NCI-H1930 (cell line): ENCODE measurements around the gene HEG1.
"Not testable (repeated sequence)": the region's sequence is repeated elsewhere in the genome, so short reads cannot be mapped to it uniquely, and the experiment has no call there.

Experiments used
- DNase-seq, 2 experiments: peaks; one replicate each; lab custom pipeline; 2025; lab: John Stamatoyannopoulos, UW

Gene HEG1

DNA sequence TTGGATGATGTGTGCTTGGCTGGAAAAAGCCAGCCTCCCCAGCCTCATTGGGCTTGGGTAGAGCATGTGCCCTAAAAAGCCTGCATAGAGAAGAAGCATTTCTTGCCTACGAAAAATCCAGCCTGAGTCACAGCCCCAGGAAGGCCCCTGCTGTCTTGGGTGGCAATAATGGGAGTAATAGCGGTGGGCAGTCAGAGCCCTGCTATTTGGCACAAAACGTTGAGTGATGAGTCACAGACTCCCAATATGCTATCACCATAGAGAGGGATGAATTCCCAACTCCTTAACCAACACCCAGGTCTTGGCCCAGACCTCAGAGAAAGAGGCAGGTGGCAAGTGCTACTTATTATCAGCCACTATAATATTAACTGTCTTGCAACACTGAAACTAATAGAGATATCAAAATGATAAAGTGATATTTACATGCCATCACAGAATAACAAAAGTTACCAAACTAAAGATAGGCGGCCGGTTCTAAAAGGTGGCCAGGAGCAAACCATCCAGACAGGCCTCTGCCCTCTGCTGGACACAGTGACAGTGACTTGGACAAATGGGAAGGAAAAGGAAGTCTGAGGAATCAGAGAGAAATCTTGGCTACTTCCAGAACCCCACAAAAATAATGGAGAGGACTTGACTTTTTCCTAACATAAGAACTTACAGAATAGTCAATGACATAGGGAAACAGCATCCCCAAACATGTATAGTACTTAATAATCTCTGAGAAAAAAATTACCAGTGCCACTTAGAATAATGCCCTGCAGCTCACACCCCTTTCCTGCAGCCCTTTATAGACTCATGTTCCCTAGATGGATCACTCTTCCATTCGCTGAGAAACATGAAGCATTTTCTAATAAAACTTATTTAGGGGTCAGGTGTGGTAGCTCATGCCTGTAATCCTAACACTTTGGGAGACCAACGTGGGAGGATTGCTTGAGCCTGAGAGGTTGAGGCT is 69.3 kb downstream of the HEG1 start:
- no peak for DNase-seq

DNA sequence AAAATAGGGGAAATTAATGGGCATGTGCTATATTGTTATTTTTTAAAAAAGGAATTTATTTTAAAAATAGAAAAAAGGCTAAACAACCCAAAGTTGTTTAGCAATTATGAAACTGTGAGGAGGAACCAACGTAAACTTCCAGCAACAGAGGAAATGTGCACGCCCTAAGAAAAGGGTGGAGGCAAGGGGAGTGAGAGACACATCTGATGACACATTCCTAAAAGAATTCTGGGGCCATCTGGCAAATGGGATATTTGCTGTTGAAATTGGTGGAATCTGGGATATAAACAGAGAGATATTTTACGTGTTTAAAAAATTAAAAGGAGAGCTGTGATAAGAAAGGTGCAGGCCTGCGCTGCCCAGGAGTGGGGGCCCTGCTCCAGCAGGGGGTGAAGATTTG is 70.4 kb downstream of the HEG1 start:
- DNase-seq: no peak

DNA sequence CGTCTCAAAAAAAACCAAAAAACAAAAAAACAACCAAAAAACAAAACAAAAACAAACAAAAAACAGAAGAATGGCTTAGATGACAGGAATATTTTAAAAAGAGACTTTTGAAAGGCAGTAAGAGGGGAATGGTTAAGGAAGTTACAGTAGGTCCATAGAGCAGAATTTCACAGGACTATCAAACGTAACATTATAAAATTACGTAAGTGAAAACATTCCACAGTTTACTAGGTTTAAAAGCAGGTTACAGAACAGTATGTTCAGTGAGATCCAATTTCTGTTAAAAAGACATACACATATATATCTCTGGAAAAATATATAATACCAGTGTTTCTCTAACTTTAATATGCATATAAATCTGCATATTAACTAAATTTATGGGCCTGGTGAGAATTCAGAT is 71.0 kb downstream of the HEG1 start:
- DNase-seq: no peak

DNA sequence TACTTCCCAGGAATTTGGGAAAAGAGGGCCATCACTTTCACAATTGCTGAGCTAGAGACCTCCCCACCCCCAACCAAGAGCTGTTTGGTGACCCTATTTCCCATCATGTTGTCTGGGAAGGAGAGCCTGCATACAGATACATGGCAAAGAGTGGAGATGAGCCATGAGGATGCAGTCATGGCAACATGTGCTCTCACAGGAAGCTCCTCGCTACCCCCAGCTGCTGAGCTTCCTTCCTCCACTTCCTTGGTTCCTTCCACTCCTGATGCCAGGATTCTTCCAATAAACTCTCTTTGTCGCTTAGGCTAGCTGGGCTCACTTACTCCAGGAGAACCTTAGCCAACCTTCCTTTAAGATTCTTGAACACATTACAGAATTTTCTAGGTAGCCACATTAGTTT is 72.9 kb downstream of the HEG1 start:
- DNase-seq: no peak

DNA sequence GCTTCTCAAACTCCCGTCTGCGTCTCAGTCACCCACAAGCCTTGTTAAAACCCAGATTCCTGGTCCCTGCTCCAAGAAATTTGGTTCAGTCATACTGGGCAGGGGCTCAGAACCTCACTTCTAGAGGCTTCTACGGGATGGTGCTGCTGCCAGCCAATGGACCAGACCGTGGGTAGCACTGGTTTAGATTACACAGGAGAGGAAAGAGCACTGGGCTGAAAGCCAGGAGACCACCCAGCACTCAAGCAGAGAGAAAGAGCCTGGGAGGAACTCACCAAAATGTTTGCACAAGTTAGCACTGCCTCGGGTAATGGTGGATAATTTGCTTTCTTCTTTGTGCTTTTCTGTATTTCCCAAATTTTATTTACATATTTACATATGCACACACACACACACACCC is 74.3 kb downstream of the HEG1 start:
- DNase-seq: no peak

DNA sequence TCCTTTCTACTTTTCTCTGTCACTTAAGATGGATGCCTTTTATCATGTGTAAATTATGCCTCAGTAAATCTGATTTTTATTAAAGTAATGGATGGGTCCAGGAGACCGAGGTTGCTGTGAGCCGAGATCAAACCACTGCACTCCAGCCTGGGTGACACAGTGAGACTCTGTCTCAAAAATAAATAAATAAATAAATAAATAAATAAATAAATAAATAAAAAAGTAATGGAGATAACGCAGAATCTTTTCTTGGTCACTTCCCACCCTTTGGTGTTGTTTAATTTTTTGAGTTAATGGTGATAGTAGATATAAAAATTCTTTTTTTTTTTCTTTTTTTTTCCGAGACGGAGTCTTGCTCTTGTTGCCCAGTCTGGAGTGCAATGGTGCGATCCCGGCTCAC is 77.2 kb downstream of the HEG1 start:
- DNase-seq: no peak

DNA sequence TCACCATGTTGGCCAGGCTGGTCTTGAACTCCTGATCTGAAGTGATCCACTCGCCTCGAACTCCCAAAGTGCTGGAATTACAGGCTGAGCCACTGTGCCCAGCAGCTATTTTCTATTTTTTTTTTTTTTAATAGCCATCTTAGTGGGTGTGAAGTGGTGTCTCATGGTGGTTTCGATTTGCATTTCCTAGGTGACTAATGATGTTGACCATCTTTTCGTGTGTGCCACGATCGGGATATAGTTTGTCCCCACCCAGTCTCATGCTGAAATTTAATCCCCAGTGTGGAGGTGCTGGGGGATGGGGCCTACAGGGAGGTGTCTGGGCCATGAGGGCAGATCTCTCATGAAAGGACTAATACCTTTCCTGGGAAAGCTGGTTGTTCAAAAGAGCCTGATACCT is 79.4 kb downstream of the HEG1 start:
- no peak for DNase-seq

DNA sequence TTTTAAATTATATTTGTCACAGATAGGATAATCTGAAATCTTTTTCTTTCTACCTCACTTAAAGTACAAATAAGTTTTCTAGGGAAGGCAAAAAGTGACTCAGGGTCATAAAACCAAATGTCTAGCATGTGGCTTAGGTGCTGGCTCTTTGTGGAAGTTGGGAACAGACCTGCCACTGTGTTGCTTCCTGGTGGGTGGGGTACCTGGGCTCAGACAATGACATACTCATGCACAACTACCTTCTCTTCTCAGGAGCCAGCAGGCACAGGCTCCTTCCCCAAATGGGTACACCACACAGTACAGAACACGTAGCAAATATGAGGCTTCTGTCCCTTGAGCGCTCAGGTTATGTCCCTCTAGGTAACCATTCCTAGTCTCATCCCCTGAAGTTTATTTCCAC is 81.1 kb downstream of the HEG1 start:
- no peak for DNase-seq

DNA sequence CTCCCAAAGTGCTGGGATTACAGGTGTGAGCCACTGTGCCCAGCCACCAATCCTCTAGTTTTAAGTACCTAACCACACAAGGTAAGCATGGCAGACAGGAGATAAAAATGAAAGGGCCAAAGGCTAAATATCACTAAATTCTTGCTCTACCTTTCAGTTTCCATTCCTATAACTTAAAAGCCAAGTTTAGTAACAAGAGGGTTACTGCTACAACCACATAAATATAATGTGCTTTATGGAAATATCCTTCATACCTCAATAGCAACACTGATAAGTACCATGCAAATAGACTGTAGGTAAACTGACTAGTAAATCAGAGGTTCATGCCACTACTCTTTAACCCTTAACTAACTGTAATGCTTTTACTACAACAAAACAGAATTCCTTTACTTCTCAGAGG is 82.5 kb downstream of the HEG1 start:
- no peak for DNase-seq

DNA sequence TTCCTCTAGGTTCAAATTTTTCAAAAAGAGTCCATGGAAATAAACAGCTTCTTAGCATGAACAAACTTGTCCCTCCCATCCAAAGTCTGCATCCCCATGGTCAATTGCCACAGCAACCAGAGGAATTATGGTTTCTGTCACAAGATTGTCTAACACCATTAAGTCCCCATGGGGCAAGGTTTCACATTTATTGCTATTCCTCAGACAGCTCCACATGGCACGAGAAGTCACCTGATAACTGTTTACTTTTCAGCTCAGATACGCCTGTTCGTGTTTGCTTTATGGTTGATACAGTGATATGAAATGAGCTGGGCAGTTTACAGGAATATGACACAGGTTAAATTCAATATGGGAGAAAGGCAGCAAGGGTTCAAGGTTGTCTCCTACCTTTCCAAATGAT is 83.3 kb downstream of the HEG1 start:
- no peak for DNase-seq

DNA sequence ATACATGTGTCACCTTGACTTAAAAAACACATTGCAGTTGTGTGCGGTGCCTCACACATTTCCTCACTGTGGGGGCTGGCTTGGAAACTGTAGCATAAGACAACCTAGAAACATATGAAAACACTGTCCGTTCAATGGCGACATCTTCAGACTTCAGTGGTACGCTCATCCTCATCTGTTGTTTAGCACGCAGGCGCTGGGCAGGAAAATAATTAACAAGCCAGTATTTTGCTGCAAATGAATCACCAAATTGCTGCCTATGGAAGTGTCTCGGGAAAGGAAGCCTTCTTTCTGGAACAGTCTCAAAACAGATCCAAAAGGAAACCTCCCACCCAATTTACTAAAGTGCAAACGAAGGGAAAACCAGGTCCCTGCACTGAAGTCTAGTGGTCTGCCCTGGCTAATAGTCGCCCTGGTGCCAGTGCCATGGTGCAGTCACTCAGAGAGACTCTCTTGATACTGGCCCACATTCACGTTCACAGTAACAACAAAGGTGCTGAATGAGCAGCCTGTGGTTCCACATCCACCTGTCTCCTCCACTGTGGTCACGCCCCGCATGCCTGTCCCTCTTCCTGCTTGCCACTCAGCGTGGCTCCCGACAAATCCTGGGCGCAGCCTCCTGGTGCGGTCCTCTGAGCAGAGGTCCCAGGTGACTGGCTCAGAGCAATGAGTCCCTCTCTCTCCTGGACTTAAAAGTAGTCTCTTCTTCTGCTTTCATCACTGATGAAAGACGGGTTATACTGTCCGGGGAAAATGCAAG is 85.7 kb downstream of the HEG1 start:
- DNase-seq: no peak

DNA sequence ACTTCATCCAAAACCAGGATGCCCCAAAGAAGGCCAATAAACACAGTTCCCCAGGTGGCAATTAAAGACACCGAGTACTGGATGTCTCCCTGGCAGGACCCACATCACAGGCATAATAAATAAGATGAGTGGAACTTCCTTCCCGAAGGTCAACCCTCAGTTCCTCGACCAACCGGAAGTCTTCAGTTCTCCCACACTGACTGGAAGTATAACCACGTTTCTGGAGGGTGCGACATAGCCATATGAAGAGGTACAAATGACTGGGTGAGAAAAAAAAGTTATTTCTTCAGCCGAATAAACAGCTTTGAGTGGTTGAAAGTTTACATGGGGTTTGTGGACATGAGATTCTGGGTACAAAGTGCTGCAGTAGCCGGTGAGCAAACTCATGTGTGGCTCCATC is 86.6 kb downstream of the HEG1 start:
- no peak for DNase-seq

DNA sequence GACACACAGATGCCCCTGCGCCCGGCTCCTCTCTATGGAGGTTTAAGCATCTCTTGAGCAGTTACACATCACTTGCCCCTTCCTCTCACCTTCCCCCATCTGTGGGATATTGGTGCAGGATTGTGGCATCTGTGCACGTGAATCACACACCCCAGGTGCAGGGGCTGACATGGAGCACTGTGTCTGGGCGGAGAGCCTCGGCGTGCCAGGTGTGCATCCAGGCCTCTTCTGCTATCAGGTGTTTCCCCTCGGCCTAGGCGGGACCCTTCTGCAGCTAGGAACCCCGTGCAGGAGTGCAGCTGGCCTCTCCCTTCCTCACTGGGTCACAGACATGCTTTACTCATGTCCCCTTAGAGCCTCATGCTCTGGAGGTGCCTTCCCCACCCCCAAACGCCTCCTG is 87.8 kb downstream of the HEG1 start:
- DNase-seq: no peak

DNA sequence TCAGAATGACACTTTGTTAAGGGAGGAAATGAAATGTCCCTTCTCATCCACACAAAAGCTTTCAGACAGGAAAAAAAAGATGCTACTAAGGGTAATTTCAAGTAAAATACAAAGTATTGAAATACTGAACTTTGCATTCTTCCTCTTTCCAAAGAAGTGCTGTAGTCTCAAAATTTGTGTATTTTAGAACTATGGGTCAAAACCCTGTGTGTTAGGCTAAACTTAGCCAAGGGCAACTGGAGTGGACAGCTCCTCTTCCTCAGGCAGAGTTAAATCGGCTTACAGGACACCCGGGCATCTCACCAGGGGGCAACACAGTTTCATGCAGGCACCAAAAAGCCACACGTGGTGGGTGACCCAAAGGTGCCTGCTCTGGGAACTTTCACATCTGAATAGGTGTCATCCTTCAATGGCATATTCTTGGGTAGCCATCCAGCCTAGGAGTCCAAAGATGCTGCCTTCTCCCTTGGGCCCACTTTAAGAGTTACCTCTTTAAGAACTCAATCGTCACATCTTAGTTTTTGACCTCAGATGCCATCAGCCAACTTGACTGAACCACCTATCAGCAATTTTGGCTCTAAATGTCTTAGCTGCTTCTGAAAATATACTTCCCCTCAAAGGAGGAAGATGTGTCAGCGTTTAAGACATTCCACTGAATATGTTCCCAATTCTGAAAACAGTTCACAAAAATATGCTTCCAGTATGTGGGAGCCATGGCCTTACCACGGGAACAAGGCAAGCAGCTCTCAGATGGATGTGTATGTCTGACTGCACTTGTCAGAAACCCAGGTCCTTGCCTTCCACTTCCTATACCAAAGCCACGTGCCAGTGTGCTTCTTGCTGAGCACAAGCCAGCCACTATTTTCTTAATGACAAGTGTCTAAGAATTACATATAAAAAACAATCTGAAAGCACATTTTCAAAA is 89.0 kb downstream of the HEG1 start:
- no peak for DNase-seq

DNA sequence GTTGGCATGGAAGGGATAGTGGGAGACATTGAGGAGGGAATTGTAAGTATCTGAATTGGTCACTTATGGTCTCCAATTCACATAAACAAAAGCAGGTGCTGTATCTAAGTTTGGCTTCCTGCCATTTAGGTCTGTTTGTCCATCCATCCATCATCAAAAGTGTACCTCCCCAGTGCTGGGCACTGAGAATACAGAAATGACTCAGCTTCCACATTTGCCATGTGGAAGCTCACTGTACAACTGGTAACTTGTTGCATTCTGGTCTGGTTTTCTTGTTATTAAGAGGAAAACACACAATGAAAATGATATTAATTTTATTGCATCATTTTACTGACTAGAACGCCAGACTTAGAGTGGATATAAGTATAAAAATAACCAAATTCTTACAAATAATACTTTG is 90.4 kb downstream of the HEG1 start:
- DNase-seq: no peak

DNA sequence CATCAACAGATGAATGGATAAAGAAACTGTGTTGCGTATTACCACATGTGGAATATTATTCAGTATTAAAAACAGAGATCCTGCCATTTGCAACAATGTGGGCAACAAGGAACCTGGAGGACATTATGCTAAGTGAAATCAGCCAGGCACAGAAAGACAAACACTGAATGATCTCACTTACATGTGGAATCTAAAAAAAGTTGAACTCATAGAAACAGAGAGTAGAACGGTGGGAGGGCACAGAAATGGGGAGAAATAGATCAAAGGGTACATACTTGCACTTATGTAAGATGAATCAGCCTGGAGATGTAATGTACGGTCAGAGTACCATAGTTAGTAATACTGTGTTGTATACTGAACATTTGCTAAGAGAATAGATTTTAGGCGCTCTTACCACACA is 91.4 kb downstream of the HEG1 start:
- DNase-seq: no peak

DNA sequence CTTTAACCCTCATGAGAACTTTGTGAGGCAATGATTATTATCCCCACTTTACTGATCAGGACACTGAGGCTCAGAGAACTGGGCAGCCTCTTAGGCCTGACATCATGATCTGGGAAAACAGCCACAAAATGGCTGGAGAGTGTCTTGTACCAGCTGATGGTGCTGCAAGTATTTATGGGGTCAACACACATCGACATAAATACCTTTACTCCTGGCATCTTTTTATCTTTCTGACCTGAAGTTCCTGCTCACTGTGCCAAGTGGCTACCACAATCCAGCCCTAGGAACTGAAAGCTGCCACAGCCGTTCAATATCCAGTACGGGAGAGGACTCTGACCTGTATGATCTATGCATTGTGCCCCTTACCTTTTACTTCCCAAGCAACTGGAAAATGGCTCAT is 92.0 kb downstream of the HEG1 start:
- no peak for DNase-seq

DNA sequence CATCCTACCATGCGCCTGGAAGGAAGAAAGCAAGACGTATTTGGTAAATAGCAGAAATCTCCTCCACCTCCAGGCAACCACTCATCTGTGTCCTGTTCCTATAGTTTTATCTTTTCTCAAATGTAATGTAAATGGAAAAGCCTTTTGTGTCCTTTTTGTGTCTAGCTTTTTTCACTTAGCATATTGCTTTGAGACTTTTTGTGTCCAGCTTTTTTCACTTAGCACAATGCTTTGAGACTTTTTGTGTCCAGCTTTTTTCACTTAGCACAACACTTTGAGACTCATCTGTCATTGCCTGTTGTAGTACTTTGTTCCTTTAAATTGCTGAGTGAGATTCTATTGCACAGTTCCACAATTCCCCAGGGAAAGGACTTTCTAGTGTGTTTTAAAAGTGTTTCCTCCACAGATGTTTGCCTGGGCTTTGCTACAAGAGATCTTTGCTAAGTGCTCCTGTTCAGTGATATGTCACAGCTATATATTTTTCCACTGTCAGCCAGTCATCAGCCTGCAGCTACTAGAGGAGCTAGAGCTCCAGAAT is 93.3 kb downstream of the HEG1 start:
- no peak for DNase-seq

DNA sequence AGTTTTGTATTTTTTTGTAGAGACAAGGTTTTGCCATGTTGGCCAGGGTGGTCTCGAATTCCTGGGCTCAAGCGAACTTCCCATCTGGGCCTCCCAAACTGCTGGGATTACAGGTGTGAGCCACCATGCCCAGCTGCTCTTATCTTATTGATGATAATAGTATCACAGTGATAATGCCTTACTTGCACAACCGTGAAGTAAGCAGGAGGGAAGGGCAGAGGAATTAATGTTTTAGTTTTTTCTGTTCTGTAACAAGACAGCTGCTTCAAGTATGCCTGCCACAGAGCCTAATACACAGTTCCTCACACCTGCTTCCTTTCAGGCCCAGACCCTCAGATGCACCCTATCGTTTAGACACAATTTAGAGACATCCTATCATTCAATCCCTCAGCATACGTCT is 95.1 kb downstream of the HEG1 start:
- no peak for DNase-seq

DNA sequence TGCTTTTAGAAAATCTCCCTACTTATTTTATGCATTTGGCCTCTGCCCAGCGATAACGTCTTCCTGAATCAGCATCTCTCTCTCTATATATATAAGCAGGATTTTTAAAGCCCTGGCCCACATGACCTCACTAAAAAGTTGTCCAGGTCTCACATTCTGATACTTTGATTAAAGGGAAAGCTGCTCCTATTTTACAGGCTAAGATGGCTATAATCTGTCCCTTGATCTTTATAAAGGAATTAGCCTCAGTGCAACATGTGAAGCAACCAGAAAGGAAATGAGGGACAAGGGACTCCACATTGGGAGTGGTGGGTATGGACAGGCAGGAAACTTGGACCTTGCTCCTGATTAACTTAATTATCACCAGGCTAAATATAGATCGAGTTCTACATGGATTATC is 95.7 kb downstream of the HEG1 start:
- DNase-seq: no peak

DNA sequence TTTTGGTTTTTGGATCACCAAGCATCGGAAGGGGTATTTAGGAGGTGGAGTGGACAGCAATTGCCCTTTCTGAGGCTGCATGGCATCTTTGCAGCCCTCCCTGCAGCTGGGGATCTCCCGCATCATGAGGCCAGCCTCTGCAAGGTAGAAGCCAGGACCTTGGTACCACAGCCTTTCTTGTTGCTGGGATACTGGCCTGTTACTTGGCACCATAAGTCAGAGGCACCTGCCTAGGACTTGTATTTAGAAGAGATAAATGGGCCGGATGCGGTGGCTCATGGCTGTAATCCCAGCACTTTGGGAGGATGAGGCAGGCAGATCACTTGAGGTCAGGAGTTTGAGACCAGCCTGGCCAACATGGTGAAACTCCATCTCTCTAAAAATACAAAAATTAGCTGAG is 97.8 kb downstream of the HEG1 start:
- DNase-seq: not testable (repeated sequence)

DNA sequence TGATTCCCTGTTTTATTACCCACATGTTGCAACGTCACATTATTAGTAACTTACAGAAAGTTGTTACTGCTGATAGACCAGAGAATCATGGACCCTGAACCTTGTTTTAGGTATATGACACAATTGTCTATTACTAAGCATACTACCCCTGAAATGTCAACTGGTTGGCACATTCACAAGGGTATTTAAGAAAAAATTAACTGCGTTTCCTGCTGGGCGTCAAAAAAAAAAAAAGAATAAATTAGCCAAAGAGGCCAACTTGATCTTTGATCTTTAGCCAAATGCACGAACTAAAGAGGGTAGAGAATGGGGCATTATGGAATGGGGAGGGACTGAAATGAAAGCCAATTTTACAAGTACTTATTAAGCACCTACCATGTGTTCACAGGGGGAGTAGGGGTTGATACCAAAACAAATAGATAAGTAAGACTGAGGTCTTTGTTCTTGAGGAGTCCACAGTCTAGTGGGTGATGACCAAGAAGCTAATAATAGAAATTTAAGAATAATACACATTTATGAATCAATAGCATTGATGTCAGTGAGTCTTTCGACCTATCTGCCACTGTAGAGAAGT is 103.4 kb downstream of the HEG1 start:
- no peak for DNase-seq
